Large intestine (tissue), 3 donors: ENCODE measurements around the gene TIAM2. TPM values are rescaled to one million over a fixed set of nuclear protein-coding genes. Genes with fewer than 3 reads are reported as not detected.
"Not testable (repeated sequence)": the region's sequence is repeated elsewhere in the genome, so short reads cannot be mapped to it uniquely, and the experiment has no call there.

Experiments
- DNase-seq, 2 donors: peaks; one replicate each; pipeline versions ENCODE4 v3.0.0 to v3.0.0-alpha.2; 2013
- H3K27ac ChIP-seq: one replicate; pipeline ENCODE4 v1.5.1; 2013; ENCODE audit warnings: low read length
- H3K27me3 ChIP-seq: 2 replicates; pipeline ENCODE4 v1.6.1; 2013; ENCODE audit warnings: low read length; ENCODE audit not compliant: control insufficient read depth, insufficient read depth
- H3K36me3 ChIP-seq: 2 replicates; pipeline ENCODE4 v1.6.1; 2013; ENCODE audit warnings: low read length; ENCODE audit not compliant: control insufficient read depth, insufficient read depth
- H3K4me1 ChIP-seq: one replicate; pipeline ENCODE4 v1.6.1; 2013; ENCODE audit warnings: low read length; ENCODE audit not compliant: control insufficient read depth, insufficient read depth
- H3K4me3 ChIP-seq: one replicate; pipeline ENCODE4 v1.5.1; 2013; ENCODE audit warnings: low read length
- H3K9me3 ChIP-seq: one replicate; pipeline ENCODE4 v1.6.1; 2013; ENCODE audit warnings: mild to moderate bottlenecking, low read depth, low read length, moderate library complexity; ENCODE audit not compliant: control insufficient read depth
- WGBS: methylation state at CpG from one replicate; pipeline ENCODE4 v1.1.5; 2013; ENCODE audit warnings: low lambda C conversion rate; ENCODE audit not compliant: insufficient coverage; 5-methylcytosine and 5-hydroxymethylcytosine counted together
- polyA plus RNA-seq: library from polyadenylated mRNA; unstranded; fragments of 120-200 nt; gene quantifications from one replicate; pipeline ENCODE4 v1.2.1, GENCODE V29; 2013

Gene TIAM2
- polyA plus RNA-seq, 1 donor: 16.3 TPM

- DNase-seq: no peak
- peaks cover 16% of the 10 kb centered on the region for H3K36me3 ChIP-seq
- no peak overlapping the region for H3K4me3 ChIP-seq
- no peaks in the 10 kb centered on the region for H3K9me3 ChIP-seq
- WGBS: no CpG with 5 or more reads among the region's 10 CpGs
- no peaks in the 10 kb centered on the region for H3K4me1 ChIP-seq
- no peak overlapping the region for H3K27ac ChIP-seq
- no peaks in the 10 kb centered on the region for H3K27me3 ChIP-seq
These were observed 96.6 kb downstream of the TIAM2 start for GRCh38 chr6:155091756-155092155.

DNA sequence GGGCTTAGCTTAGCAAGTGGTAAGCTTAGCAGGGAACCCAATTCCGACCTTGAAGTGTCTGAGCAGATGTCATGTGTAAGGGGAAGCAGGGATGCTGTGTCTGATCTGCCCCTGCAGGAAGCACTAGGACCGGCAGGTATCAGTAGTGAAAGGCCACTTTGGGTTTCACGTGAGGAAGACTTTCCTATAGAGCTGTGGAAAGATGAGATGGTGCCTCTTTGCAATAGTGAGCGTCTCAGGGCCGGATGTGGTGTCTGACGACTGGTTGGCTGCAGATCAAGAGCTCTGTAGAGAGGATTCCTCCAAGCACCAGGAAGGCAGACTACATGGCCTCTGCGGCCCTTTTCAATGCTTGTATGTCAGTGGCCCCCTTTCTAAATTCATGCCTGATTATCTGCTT lies 98.3 kb downstream of the TIAM2 start:
- Histone ChIP-seq H3K27me3 (no peaks in the 10 kb centered on the region), H3K4me3 (no peak overlapping the region), H3K9me3 (no peaks in the 10 kb centered on the region), H3K36me3 (peaks cover 16% of the 10 kb centered on the region), H3K4me1 (no peaks in the 10 kb centered on the region), H3K27ac (no peak overlapping the region)
- no CpG with 5 or more reads among the region's 7 CpGs for WGBS
- DNase-seq: no peak

DNA sequence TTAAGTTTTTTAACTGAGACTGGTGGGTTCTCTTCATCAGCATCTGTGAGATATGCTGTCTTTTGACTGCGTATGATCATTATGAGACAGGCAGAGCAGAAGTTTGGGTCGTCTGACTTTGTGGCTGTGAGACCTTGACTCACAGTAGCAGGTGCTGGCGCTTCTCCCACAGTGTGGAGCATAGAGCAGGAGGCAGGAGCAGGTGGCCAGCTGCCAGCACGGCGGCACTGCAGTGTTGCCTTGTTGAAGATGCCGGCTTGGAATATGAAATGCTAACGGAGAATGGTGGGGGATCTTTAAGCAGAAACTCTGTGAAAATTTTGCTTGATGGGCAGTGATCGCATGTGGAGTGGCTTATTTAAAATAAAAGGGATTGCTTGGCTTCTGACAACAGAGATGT lies 105.0 kb downstream of the TIAM2 start:
- Histone ChIP-seq H3K27me3 (no peaks in the 10 kb centered on the region), H3K4me1 (no peaks in the 10 kb centered on the region), H3K36me3 (no peaks in the 10 kb centered on the region), H3K27ac (no peak overlapping the region), H3K4me3 (no peak overlapping the region), H3K9me3 (no peaks in the 10 kb centered on the region)
- no CpG with 5 or more reads among the region's 8 CpGs for WGBS
- DNase-seq: no peak

DNA sequence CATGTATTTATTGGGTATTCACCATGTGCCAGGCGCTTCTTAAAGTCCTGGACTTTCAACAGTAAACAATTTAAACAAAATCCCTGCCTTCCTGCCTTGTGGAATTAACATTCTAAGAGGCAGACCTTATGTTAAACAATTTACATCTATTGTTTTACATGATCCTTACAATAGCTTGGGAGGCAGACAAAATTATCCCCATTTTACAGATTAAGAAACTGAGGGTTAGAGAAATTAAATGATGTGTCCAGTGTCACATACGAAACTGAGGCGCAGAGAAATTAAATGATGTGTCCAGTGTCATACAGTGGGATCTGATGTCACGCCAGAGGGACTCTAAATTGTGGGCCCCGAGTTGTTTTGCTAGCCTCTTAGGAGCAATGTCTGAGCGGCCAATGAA lies 105.5 kb downstream of the TIAM2 start:
- H3K27ac ChIP-seq: no peak overlapping the region
- H3K4me3 ChIP-seq: no peak overlapping the region
- DNase-seq: no peak
- WGBS: no CpG with 5 or more reads among the region's 6 CpGs
- no peaks in the 10 kb centered on the region for H3K4me1 ChIP-seq
- H3K9me3 ChIP-seq: no peaks in the 10 kb centered on the region
- H3K36me3 ChIP-seq: no peaks in the 10 kb centered on the region
- H3K27me3 ChIP-seq: no peaks in the 10 kb centered on the region

GRCh38 chr6:155103083-155103645 lies 108.0 kb downstream of the TIAM2 start:
- not testable (repeated sequence) for H3K4me3 ChIP-seq

DNA sequence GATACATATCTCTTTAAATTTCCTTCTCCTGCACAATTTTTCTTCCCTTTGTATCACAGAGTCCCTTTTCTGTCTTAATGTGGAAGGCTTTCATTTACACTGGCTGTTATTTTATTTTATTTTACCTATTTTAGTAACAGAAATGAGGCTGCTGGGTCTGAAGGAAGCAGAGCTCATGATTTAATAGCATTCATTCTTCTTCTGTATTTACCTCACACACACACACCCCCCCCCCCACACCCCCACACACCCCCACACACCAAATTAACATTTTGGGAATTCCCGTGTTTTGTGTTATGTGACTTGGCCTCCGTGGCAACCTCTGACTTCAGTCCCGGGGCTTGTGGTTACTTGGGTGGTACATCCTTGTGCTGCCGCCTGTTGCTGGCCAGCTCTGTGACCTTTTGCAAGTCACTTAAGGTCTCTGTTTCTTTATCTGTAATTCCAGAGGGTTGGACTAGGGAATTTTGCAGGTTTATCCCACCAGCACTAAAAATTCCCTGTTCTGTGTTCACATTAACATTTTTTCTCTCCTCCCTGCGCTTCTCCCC lies 108.8 kb downstream of the TIAM2 start:
- H3K27me3 ChIP-seq: no peaks in the 10 kb centered on the region
- no peaks in the 10 kb centered on the region for H3K4me1 ChIP-seq
- no peak overlapping the region for H3K27ac ChIP-seq
- no CpG with 5 or more reads among the region's 5 CpGs for WGBS
- H3K9me3 ChIP-seq: no peaks in the 10 kb centered on the region
- no peak for DNase-seq
- H3K4me3 ChIP-seq: no peak overlapping the region
- no peaks in the 10 kb centered on the region for H3K36me3 ChIP-seq

More at GRCh38 chr6:155103083-155103645, 108.0 kb downstream of the TIAM2 start:
- not testable (repeated sequence) for H3K9me3 ChIP-seq, H3K4me1 ChIP-seq, H3K27me3 ChIP-seq, DNase-seq, H3K36me3 ChIP-seq, H3K27ac ChIP-seq
- 43% methylated on average over 1 of the region's 9 CpGs for WGBS

- H3K27ac ChIP-seq: no peak overlapping the region
These were observed 111.5 kb downstream of the TIAM2 start for GRCh38 chr6:155106456-155107115.

GRCh38 chr6:155107432-155108069 lies 112.4 kb downstream of the TIAM2 start:
- no peak overlapping the region for H3K27ac ChIP-seq
- no peaks in the 10 kb centered on the region for H3K9me3 ChIP-seq
- H3K27me3 ChIP-seq: no peaks in the 10 kb centered on the region
- no peaks in the 10 kb centered on the region for H3K4me1 ChIP-seq
- 78% methylated on average over 3 of the region's 7 CpGs for WGBS
- DNase-seq: no peak
- no peaks in the 10 kb centered on the region for H3K36me3 ChIP-seq
- no peak overlapping the region for H3K4me3 ChIP-seq

More at GRCh38 chr6:155106456-155107115, 111.5 kb downstream of the TIAM2 start:
- H3K9me3 ChIP-seq: no peaks in the 10 kb centered on the region
- H3K36me3 ChIP-seq: no peaks in the 10 kb centered on the region
- no peak for DNase-seq
- H3K27me3 ChIP-seq: no peaks in the 10 kb centered on the region
- WGBS: no CpG with 5 or more reads among the region's 8 CpGs
- H3K4me3 ChIP-seq: no peak overlapping the region
- H3K4me1 ChIP-seq: no peaks in the 10 kb centered on the region

GRCh38 chr6:155108070-155108820 lies 113.1 kb downstream of the TIAM2 start:
- WGBS: 80% methylated on average over 1 of the region's 11 CpGs
- Histone ChIP-seq H3K36me3 (no peaks in the 10 kb centered on the region), H3K27me3 (no peaks in the 10 kb centered on the region), H3K9me3 (no peaks in the 10 kb centered on the region), H3K27ac (no peak overlapping the region), H3K4me1 (no peaks in the 10 kb centered on the region), H3K4me3 (no peak overlapping the region)
- no peak for DNase-seq

DNA sequence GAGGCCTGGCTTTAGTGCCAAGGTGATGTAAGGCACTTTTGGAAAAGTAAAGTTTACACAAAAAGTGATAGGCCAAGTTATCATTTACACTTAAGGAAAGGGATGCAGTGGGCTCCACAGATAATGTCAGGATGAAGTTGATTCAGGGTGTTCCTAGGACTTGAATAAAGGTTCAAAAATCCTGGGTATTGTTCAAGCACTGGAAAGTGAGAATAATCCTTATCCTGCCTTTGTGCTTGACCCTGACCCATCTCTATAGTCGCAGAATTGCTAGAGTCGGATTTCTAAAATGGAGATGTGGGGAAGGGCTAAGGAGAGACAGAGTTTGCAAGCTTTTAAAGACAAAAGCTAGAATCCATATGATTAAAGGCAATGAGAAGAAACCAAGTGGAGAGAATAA lies 115.6 kb downstream of the TIAM2 start:
- no peaks in the 10 kb centered on the region for H3K27me3 ChIP-seq
- H3K4me3 ChIP-seq: no peak overlapping the region
- no peaks in the 10 kb centered on the region for H3K9me3 ChIP-seq
- H3K36me3 ChIP-seq: no peaks in the 10 kb centered on the region
- H3K4me1 ChIP-seq: no peaks in the 10 kb centered on the region
- WGBS: 80% methylated on average over 1 of the region's 2 CpGs
- H3K27ac ChIP-seq: no peak overlapping the region
- DNase-seq: no peak
